GM18858 (cell line): Measurements from ENCODE around the gene ALX3.
"Not testable (repeated sequence)": the region's sequence is repeated elsewhere in the genome, so short reads cannot be mapped to it uniquely, and the experiment has no call there.

Experiments
- ATAC-seq: cut with Tn5 transposase; IDR thresholded peaks from one replicate; pipeline ENCODE4 v1.9.1; 2021; ENCODE audit not compliant: unreplicated experiment

Gene ALX3

DNA sequence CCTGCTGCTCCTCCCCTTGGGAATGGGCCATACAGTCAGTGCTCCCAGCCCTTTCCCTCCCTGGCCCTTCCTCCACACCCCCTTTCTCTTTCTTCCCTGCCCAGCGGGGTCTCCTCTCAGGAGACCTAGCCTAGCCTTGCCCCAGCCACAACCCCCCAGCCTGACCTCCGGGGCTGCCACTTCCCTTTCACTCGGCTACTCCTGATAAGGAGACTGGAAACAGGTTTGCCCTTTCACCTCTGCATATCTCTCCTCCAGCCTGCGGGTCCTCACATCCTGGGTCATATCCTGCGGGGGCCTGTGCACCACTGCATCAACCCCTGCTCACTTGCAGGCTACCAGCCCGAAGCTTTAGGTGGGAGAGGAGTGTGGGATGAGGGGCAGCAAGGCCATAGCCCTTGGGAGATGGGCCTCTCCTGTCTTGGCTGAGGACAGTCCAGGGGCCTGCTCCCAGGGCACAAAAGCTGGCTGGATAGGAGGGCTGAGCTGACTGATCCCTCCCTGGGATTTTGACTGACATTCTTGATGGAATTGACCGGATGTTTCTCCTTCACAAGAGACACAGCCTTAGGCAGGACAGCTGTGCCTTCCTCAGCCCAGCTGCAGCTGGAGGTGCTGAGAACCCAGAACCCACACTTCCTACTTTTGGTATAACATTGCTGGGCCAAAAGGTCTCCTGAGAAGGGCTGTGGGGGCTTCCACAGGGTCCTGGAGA is 19.2 kb upstream of the ALX3 start:
- no peak for ATAC-seq

DNA sequence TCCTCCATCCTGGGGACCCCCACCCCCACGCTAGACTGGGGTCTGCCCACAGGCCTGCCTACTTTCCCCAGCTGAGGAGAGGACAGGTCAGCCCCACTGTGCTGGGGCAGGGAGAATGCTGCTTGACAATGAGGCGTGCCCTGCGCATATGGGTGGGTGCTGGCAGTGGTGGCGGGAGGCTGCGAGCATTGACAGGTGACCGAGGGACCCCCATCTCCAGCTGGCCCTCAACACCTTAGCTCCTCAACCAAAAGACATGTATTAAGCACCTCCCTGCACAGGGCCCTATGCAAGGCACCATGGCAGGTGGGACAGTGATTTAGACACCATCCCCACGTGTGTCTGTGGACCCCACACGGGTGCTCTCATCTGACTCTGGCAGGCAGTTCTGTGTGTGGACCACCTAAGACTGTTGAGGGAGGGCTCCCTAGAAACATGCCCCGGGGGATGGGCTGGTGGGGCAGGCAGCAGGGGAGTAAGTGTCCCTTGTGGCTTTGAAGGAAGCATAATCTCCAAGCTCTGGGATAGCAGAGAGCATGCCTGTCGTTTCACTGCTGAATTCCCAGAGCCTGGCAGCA is 18.4 kb upstream of the ALX3 start:
- no peak for ATAC-seq

DNA sequence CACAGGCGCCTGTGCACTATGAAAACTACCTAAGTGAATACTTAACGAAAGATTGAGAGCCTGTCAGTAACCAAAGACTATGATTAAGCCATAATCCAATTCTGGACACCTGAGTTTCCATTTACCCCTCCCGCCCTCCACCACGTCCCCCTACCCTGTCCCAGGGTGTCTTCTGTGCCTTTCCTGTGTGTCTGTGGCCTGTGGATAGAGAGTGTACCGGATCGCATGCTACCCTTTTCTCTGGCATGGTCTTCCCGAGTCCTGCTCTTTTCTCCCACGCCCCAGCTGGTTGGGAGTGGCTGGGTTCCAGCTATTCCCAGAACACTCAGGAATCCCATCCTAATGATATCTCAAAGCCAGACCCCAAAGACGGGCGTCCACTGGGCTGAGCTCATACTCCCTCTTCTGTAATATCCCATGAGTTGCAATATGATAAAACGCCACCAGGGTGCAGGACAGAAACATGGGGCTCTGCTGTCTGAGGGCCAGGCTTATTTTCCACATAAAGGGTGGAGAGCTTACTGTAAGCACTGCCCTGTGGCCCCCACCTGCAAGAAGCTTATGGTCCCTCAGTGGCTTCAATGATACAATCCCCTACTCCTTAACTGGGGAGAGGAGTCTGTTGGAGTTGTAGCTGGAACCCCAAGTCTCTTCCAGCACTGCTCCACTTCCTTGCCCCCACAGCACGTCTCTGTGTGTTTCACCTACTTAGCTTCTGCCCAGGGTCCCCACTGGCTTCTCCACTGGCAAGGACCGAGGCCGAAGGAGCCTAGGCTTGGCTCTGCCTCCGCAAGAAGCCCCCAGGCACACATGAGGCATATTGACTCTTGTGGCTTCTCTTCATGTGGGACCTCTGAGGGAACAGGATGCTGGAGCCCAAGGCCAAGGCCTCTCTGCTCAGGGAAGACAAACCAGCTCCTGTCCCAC is 17.6 kb upstream of the ALX3 start:
- ATAC-seq, result no peak

DNA sequence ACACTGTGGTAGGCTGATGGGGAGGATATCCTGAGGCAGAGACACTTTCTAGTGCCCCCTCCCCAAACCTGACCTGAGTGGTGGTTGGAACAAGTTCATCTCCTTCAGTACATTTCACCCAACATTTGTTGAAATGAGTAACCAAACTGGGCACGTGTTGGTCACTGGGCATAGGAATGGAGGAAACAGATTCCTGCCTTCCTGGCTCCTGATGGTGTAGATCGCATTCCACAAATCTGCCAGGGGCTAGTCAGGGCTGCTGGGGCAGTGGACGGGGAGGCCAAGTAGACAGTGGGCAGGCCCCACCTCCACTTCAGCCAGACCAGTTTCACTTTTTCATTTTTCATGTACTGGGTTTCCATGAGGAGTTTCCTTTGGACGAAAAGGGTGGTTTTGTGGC is 16.5 kb upstream of the ALX3 start:
- ATAC-seq, result no peak

DNA sequence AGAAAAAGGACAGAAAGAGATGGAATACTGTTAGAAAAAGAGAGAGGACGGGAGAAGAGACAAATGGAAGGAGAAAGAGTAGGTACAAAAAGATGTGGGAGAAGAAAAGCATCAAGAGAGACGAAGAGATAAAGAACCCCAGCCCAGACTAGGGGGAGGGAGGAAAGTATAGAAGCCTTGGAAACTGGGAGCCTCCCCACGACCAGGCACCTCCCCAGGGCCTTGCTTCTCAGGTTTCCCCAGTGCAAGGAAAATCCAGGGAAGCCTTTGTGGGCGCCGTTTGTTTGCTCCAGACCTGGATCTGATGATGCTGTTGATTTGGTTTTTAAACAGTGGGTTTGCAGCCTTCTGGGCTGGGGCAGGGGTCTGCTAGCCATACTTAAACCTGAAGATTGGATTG is 15.2 kb upstream of the ALX3 start:
- no peak for ATAC-seq

DNA sequence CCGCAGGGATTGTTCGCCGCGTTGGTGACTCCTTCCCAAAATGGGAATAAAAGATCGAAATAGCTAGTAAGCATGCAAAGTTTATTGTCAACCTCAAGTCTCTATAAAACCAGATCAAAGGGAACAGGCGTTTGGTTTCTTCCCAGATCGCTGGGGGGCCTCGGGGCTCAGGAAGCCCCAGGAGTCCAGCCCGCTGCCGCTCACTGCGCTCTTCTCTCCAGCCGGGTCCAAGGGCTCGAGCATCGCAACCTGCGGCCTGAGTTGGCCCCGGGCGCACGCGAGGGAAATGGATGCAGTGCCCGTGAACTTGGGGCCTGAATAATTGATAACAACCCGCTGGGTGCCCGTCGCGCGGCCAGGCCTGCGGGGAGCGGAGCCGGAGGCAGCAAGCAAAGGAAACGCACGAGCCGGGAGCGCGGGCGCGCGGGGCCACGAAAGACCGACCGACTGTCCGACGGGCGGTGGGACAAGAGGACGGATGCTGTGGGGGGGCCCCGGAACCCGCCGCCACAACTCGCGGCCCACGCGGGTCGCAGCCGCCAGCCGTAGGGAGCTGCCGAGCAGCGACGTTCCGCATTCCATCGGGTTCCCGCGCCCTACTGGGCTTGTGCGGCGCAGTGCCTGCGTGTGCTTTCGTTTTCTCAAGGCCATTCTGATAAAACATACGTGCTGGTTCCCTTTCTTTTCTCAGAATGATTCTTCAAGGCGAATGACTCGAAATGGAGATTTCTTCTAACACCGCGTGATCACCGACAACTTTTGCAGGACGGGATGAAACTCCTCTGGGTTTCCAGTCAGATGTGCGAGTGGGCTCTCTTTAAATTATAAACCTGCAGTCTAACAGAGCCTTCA is 14.0 kb upstream of the ALX3 start:
- ATAC-seq, result no peak

DNA sequence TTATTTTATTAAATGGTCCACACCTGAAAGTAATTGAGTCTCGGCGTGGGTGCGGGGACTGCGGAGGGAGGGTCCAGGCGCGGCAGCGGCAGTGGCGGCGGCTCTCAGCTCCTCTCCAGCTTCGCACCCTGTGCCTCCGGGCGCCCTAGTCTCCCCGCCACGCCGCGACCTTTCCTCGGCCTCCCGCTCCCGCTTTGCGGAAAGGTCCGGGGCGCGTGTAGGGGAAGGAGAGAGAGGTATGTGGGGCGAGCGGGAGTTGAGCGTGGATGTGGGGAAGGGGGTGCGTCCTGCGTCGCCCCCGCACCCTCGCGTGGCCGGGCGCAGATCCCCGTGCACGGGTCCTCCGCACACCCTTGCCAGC is 13.4 kb upstream of the ALX3 start:
- ATAC-seq, result no peak

DNA sequence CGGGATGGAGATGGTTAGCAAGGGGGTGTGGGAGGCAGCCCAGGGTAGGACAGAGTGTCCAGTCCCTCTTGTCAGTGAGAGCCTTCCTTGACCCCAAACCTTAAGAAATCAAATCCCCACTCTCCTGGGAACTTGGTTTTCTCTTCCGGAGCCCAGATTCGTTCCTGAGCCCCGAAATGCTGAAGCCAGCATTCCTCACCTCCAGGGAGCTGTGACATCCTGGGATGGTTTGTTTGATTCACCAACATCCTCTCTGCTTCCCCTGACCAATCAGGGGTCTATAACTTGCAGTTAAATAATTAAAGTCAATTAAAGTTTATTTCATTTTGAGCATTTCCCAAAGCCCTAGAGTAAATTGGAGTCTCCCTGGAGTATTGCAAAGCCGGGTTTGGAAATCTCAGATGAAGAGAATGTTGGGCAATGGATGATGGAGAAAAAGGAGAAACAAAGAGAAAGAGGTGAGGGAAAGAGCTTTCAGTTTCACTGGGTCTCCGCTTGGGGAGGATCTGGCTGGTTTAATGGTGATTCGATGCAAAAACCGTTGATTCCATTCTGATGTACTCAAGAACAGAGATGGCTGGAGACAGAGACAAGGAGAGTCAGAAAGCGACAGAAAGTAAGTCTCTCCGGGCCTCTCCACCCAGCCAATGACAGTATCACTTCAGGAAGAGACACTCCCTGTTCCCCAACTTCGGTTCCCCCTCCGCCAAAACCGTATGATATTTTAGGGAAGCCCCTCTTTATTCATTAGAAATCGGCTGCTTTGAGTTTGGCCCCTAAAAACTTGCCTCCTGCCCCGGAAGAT is 12.8 kb upstream of the ALX3 start:
- no peak for ATAC-seq

DNA sequence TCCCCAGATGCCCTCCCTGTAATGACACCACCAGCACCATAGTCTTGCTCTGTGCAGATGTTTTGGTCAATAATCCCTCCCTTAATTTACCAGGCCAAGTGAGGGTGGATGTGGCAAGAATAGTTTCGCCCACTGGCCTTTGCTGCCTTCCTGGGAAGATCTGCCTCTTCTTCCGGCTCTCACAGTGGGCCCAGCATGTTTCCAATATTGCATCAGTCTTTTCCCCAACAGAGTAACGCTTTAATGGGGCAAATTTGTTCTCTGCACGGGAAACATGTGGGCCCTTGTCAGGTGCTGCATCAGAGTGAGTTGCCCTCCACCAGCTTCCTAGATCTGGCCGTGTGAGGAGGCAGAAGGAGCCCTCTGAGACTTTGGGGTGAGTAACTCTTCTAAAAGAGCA is 12.0 kb upstream of the ALX3 start:
- ATAC-seq, result no peak

DNA sequence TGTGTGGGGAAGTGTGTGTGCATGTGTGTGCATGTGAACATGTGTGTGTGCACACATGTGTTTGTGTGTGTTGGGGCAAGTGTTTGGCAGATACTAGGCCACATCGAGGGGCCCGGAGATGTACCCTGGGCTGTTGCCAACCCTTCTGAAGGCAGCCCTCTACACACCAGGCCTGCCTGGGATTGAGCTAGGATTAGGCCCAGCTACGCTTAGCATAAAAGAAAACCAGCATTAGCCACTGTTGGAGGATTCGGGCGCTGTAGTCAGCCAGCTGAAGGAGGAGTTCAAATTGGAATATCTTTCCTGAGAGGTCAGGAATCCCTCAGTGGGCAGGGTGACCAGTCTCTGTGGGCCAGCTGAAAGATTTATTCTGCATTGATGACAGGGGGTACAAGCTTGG is 10.6 kb upstream of the ALX3 start:
- ATAC-seq, result no peak

DNA sequence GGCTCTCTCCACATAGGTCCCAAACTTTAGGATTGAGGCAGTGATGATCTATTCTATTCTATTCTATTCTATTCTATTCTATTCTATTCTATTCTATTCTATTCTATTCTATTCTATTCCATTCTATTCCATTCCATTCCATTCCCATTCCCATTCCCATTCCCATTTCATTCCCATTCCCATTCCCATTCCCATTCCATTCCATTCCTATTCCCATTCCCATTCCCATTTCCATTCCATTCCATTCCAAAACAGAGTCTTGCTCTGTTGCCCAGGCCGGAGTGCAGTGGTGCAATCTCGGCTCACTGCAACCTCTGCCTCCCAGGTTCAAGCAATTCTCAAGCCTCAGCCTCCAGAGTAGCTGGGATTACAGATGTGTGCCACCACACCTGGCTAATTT is 9.5 kb upstream of the ALX3 start:
- ATAC-seq, result not testable (repeated sequence)

DNA sequence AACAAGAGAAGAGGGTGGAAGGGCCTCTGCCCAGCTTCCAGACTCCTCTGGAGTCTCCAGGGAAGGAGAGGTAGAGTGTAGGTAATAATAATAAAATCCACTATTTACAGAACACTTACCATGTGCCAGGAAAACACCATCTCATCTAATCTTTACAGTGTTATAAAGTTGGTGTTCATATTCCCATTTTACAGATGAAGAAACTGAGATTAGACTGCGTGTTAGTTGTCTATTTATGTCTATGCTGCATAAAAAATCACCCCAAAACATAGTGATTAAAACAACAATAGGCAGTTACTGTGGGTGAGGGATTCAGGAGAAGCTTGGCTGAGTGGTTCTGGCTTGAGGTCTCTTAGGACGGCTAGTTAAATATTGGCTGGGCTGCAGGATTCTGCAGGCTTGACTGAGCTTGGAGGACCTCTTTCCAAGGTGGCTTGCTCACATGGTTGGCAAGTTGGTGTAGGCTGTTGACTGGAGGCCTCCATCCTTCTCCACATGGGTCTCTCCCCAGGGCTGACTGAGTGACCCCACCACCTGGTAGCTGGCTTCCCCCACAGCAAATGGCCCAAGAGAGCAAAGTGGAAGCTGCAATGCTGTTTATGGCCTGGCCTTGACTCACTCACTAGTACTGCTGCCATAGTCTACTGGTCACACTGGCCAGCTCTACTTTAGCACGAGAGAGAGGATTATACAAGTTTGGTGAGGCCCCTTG is 6.5 kb upstream of the ALX3 start:
- no peak for ATAC-seq

DNA sequence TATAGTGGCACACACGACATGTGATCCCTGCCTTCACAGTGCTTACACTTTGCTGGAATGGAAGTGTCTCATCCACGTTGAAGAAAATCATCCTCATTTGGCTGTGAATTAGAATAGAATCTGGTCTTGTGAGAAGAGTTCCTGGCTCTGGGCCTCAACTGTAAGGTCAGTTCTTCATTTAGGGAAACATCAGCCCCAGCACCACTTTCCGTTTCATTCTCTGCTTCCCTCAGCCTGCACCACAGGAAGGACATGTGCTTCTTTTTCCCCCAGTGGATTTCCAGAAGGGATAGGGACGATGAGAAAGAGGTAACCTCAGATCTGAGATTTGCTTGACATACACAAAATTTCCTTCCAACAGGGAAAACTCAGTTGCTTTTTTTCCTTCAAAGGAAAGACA is 3.7 kb upstream of the ALX3 start:
- no peak for ATAC-seq

DNA sequence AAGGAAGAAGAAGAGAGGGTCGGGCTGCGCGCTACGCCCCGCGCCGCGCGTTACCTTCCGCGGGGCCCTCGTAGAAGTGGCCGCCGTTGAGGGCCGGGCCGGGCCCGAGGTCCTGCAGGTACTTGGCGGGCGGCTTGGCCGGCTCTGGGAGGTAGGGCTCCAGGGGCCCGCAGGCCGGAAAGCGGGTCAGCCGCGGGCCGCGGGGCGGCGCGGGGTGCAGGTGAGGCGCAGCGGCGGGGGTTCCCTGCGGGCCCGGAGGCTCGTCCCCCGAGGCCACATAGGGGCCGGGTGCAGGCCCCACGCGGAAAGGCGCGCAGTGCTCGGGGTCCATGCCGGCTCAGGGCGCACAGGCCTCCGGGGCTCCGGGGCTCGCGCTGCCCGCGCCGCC is 196 bp downstream of the ALX3 start:
- no peak for ATAC-seq

DNA sequence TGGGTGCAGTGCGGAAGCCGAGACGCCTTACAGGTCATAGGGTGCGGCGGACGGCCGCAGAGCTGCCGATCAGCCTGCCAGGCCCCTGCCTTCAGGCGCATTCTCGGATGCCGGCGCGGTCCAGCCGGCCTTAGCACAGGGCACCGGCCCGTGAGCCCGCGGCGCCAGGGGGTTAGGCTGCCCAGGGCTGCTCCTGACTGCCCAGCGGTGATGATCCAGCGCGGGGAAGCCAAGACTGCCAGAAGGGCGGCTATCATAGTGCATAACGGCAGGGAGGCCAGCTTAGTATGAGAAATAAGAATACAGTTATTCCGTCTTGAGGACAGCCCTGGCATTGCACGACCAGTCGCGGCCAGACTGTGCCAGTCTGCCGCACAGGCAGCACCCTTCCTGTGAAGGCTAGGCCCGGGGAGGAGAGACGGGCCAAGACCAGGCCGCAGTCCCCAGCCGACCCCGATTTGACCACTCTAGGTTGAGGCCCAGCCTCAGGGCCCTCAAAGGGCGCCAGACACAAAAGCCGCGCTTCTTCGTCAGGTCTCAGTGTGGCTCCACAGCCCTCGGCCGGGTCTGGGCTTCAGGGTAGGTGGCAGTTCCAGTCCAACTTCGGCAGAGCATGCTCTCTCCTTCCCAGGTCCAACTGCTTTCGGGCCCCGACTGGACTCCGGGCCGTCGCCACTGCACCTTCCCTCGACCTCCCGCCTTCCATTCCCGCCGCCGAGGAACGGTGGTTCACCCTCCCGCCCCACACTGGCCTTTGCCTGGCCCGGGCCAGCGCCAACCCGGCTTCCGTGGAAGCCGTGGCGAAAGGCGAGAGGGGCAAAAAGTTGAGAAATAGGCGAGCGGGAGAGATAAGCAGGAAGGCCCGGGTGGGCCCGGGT is 829 bp downstream of the ALX3 start:
- ATAC-seq, result no peak

DNA sequence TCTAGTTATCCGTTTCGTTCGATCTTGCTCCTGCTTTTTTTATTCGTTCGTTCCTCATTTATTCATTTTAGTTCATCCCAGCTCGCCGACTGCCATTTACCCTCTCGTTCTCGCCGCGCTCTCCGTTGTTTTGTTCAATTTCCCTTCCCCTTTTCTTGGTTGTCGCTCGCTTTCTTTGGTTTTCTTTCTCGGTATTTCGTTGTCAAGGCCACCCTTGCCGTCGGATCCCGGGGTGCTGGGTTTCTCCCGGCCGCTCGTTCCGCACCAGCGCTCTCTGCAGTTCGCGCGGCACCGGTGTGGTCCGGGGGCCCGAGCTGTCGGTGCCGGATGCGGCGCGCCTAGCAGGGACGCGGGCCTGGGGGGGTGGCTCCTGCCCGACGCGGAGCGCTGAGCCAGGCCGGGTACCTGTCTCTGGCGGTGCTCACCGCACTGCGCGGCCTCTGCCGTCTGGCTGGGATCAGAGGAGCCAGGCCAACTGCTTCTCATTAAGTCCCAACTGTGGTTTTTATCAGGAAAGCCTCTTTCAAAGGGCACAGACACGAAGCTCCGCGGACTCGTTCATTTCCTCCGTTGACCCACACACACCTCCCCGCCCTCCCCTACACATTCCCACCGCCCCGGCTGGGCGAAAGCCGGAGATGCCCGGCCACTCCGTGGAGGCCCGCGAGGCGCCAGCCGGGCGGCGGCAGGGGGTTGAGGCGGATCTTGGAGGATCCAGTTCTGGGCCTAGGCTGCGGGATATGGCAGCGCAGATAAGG is 1.6 kb downstream of the ALX3 start:
- ATAC-seq, result no peak

DNA sequence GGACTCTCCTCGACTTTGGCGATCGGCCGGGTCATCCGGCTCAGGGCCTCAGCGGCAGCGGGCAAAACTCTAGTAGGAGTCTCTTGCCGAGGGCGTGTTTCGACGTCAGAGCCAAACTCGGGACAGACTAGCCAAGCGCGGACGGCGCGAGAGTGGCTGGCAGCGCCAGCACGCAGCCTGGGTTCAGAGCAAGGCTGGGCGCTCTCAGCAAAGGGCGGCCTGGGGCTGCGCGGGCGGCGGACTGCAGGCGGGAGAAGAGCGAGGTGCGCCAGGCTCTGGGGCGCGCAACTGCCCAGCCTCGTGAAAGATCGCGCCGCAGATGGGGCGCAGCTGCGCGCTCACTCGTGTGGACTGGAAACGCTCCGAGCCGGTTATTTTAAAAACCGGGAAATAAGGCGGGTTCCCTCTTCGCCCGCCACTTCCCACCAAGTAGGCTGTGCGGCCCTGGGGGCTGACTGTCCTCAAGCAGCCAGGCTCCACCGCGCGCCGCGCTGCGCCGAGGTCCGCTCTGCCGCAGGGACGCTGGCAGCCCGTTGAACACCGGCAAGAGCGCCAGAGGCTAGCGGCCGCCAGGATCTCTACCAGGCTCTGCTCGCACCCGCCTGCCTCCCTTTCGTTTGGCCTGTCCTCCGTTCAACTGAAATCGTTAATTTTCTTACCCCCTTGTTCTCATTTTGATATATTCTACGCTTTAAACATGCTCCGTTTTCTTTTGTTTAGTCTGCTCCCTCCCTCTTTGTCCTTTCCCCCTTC is 2.4 kb downstream of the ALX3 start:
- ATAC-seq, result no peak
